Suprapubic skin (tissue), 4 donors: ENCODE data around the gene VAV2. TPM values are rescaled to one million over a fixed set of nuclear protein-coding genes. Genes with fewer than 3 reads are reported as not detected.

Experiments used
- DNase-seq, 2 donors: peaks; one replicate each; pipeline ENCODE4 v3.0.0-alpha.2; 2019; ENCODE audit warnings: low spot score in 2 of 2
- H3K27ac ChIP-seq: fragments of 200-600 bp; sonication (generic); one replicate; pipeline ENCODE4 v1.5.1; 2019
- H3K27me3 ChIP-seq: fragments of 200-600 bp; sonication (generic); one replicate; pipeline ENCODE4 v1.5.1; 2019
- H3K36me3 ChIP-seq: fragments of 200-600 bp; sonication (generic); one replicate; pipeline ENCODE4 v1.5.1; 2019
- H3K4me1 ChIP-seq: fragments of 200-600 bp; sonication (generic); one replicate; pipeline ENCODE4 v1.5.1; 2019
- H3K4me3 ChIP-seq: fragments of 200-600 bp; sonication (generic); one replicate; pipeline ENCODE4 v1.5.1; 2019; ENCODE audit warnings: mild to moderate bottlenecking
- H3K9me3 ChIP-seq: fragments of 200-600 bp; sonication (generic); one replicate; pipeline ENCODE4 v1.5.1; 2019
- EP300 ChIP-seq: sonication (generic); formaldehyde crosslinking; IDR thresholded peaks from one replicate; pipeline ENCODE4 v1.6.1; 2017; ENCODE audit warnings: antibody characterized with exemption
- POLR2A ChIP-seq, 2 donors: fragments of 450-650 bp; IDR thresholded peaks; one replicate each; pipeline ENCODE4 v1.6.1; 2017; ENCODE audit warnings: antibody characterized with exemption in 2 of 2, mild to moderate bottlenecking in 2 of 2, moderate library complexity in 2 of 2
- POLR2AphosphoS5 ChIP-seq, 3 donors: sonication (generic); formaldehyde crosslinking; IDR thresholded peaks; one replicate each; pipeline ENCODE4 v1.6.1; 2017; ENCODE audit warnings: antibody characterized with exemption in 3 of 3
- WGBS: methylation state at CpG from one replicate; pipeline ENCODE4 v1.1.5; 2018; 5-methylcytosine and 5-hydroxymethylcytosine counted together
- total RNA-seq, 4 donors: library from RNA; depleted of rRNA; stranded (reverse); fragments of >200 nt; gene quantifications; one replicate each; pipeline ENCODE4 v1.1.0, GENCODE V29; 2016
- TF ChIP-seq, protein P1 (sequence below), 2 donors: fragments of 200-600 bp in 1 of 2; fragments of 450-650 bp in 1 of 2; sonication (generic) in 1 of 2; IDR thresholded peaks; one replicate each; pipeline ENCODE4 v1.5.1; 2016 to 2019; ENCODE audit warnings: antibody characterized with exemption in 2 of 2, mild to moderate bottlenecking in 1 of 2, moderate library complexity in 1 of 2

The VAV2 gene
- total RNA-seq, 4 donors from 2014 or later, result 5.2 to 10.3 (median 6.4) TPM

DNA sequence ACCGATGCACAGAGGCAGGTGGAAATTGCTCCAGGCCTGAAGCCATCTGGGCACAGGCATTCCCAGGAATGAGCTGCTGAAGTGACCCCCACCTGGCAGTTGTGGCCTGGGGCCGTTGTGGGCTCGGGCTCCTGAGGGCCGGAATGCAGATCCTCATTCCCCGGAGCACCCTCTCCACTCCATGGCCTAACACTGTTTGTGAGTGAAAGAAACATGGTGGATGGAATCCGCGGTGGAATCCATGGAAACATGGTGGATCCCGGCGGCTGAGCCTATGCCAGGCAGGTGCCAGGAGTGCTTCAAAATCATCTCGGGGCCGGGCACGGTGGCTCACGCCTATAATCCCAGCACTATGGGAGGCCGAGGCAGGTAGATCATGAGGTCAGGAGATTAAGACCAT is 250.4 kb downstream of the VAV2 start:
- H3K36me3 ChIP-seq, result no peaks in the 10 kb centered on the region
- H3K27ac ChIP-seq, result no peak overlapping the region
- no peak for DNase-seq
- TF ChIP-seq, protein P1, sequence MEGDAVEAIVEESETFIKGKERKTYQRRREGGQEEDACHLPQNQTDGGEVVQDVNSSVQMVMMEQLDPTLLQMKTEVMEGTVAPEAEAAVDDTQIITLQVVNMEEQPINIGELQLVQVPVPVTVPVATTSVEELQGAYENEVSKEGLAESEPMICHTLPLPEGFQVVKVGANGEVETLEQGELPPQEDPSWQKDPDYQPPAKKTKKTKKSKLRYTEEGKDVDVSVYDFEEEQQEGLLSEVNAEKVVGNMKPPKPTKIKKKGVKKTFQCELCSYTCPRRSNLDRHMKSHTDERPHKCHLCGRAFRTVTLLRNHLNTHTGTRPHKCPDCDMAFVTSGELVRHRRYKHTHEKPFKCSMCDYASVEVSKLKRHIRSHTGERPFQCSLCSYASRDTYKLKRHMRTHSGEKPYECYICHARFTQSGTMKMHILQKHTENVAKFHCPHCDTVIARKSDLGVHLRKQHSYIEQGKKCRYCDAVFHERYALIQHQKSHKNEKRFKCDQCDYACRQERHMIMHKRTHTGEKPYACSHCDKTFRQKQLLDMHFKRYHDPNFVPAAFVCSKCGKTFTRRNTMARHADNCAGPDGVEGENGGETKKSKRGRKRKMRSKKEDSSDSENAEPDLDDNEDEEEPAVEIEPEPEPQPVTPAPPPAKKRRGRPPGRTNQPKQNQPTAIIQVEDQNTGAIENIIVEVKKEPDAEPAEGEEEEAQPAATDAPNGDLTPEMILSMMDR (IDR thresholded peaks at IDR 0.05), result no peak
- TF ChIP-seq POLR2AphosphoS5 (IDR thresholded peaks at IDR 0.05) (no peak), POLR2A (IDR thresholded peaks at IDR 0.05) (no peak), EP300 (no peak)
- H3K27me3 ChIP-seq, result peaks cover 31% of the 10 kb centered on the region
- H3K4me3 ChIP-seq, result no peak overlapping the region
- H3K9me3 ChIP-seq, result no peaks in the 10 kb centered on the region
- H3K4me1 ChIP-seq, result peaks cover 14% of the 10 kb centered on the region
- 89% methylated on average over 9 of the region's 14 CpGs for WGBS

DNA sequence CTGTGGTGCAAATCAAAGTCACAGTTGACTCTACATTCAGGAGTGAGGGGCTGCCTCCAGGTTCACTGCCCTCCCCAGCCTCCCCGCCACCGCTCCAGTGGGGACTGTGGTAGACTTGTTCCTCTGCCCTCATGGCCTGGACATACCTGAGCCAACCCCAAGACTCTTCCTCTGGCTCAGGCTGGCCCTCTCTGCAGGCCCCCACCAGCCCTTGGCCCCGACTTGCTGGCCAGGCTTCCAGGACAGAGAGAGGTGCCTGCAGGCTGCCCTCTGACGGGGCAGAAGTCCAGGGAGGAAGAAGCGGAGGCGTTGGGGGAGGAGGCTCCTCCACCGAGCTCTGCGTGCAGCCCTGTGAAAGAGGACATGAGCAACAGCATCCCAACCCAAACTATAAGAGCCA is 251.2 kb downstream of the VAV2 start:
- Histone ChIP-seq H3K9me3 (no peaks in the 10 kb centered on the region), H3K27me3 (peaks cover 31% of the 10 kb centered on the region), H3K4me1 (peaks cover 14% of the 10 kb centered on the region), H3K36me3 (no peaks in the 10 kb centered on the region), H3K27ac (no peak overlapping the region), H3K4me3 (no peak overlapping the region)
- TF ChIP-seq POLR2A (IDR thresholded peaks at IDR 0.05) (no peak), POLR2AphosphoS5 (IDR thresholded peaks at IDR 0.05) (no peak), EP300 (no peak)
- TF ChIP-seq, protein P1 (IDR thresholded peaks at IDR 0.05), result no peak
- DNase-seq, result peak in 1 of 2 donors; percentile 73
- 83% methylated on average over 8 of the region's 8 CpGs for WGBS

DNA sequence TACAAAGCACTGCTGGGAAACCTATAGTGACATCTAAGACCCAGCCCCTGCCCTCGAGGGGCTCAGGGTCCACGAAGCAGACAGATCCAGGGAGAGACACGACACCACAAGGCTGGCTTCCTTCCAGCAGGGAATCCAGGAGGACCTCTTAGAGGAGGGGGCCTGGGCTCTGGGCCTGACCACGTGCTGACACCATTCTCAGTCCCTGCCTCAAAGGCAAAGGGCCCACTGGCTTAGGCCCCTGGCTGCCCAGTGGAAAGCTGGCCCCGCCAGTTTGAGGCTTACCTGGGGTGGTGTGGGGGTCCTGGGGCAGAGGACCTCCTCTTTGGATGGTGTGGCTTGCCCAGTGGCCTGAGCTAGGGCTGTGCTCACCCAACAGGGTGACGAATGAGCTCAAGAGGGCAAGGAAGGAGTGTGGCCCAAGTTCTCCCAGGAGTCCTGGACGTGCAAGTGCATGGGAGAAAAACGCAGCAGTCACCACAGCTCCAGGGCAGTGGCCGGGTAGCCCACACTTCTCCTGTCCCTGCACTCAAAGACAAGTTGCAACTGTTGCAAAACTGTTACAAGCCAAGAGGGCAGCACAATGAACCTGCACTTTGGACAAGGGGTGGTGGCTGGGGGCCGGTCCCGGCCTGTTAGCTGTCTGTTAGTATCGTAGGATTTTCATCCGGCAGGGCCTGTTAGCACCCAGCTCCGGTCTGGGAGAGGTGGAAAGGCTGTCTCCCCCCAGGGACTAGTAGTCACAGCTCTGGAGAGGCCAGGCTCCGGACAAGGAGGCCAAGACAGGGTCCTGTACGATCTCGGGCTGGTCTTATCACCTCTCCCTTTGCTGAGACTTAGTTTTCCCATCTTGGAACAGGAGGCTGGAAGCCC is 252.5 kb downstream of the VAV2 start:
- TF ChIP-seq POLR2AphosphoS5 (IDR thresholded peaks at IDR 0.05) (no peak), POLR2A (IDR thresholded peaks at IDR 0.05) (no peak), EP300 (no peak)
- TF ChIP-seq, protein P1 (IDR thresholded peaks at IDR 0.05), result no peak
- peak in 1 of 2 donors; percentile 57 for DNase-seq
- no peak overlapping the region for H3K4me3 ChIP-seq
- peaks cover 41% of the 10 kb centered on the region for H3K27me3 ChIP-seq
- peaks cover 14% of the 10 kb centered on the region for H3K4me1 ChIP-seq
- H3K9me3 ChIP-seq, result no peaks in the 10 kb centered on the region
- H3K36me3 ChIP-seq, result no peaks in the 10 kb centered on the region
- H3K27ac ChIP-seq, result no peak overlapping the region
- WGBS, result 84% methylated on average over 7 of the region's 17 CpGs

DNA sequence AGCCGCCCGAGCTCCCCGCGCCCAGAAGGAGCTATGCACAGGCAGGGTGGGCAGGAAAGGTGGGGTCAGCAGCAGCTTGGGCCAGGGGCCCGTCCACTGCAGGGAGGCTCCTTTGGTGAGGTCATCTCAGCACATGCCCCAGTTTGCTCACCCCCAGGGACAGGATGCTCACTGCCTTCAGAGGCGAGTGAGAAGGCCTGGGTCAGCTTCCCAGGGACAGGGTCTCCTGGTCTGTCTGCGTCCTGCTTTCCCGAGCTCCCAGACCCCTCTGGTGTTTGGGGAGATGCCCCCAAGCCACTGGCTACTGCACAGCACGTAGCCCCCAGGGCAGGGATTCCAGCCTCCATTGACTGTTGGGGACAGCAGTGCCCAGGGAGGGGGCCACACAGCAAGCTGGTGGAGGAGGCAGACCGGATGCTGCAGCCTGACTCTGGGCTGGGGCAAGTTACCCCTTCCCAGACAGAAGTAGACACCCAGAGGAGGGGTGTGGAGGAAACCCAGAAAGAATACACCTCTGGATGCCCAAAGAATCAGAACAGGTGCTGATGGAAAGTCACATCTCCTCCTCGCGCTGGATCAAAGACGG is 253.4 kb downstream of the VAV2 start:
- peak overlapping the region; percentile 37 for H3K4me3 ChIP-seq
- WGBS, result 96% methylated on average over 3 of the region's 13 CpGs
- TF ChIP-seq, protein P1 (IDR thresholded peaks at IDR 0.05), result no peak
- no peak for TF ChIP-seq POLR2A (IDR thresholded peaks at IDR 0.05)
- no peak for TF ChIP-seq POLR2AphosphoS5 (IDR thresholded peaks at IDR 0.05)
- no peak for TF ChIP-seq EP300
- no peaks in the 10 kb centered on the region for H3K36me3 ChIP-seq
- DNase-seq, result peak in 1 of 2 donors; percentile 65
- no peak overlapping the region for H3K27ac ChIP-seq
- peaks cover 43% of the 10 kb centered on the region for H3K27me3 ChIP-seq
- peaks cover 14% of the 10 kb centered on the region for H3K4me1 ChIP-seq
- H3K9me3 ChIP-seq, result no peaks in the 10 kb centered on the region
